Pancreas (tissue), 10 donors: ENCODE measurements around the gene RAB40C. TPM values are rescaled to one million over a fixed set of nuclear protein-coding genes. Genes with fewer than 3 reads are reported as not detected.
A peak's percentile ranks its signal among the peaks of the same experiment; 100 is the strongest.

Experiments used
- ATAC-seq, 4 donors: fragments of 200-7000 bp; cut with Tn5 transposase; one replicate each; pipeline versions ENCODE4 v1.8.0 to v1.9.1; 2020; ENCODE audit warnings: mild to moderate bottlenecking in 4 of 4, moderate library complexity in 4 of 4
- DNase-seq, 6 donors: peaks; one replicate each; pipeline ENCODE4 v3.0.0-alpha.2; 2020
- FAIRE-seq: peaks from 2 replicates; lab custom pipeline; 2012; peaks lifted over from hg19 to GRCh38; lab: Jason Lieb, UNC
- H3K27ac ChIP-seq, 4 donors: fragments of 200-600 bp; sonication (generic); 1 replicate in 3 of 4; 2 replicates in 1 of 4; pipeline versions ENCODE4 v1.5.0 to v1.8.0; 2020
- H3K27me3 ChIP-seq, 4 donors: fragments of 200-600 bp; one replicate each; pipeline ENCODE4 v1.8.0; 2021
- H3K36me3 ChIP-seq, 3 donors: fragments of 200-600 bp; sonication (generic) in 1 of 3; one replicate each; pipeline versions ENCODE4 v1.5.0 to v1.8.0; 2020 to 2021
- H3K4me1 ChIP-seq, 3 donors: fragments of 200-600 bp; one replicate each; pipeline ENCODE4 v1.8.0; 2021
- H3K4me3 ChIP-seq, 4 donors: fragments of 200-600 bp; sonication (generic) in 2 of 4; one replicate each; pipeline versions ENCODE4 v1.5.0 to v1.8.0; 2020 to 2021
- H3K9me3 ChIP-seq, 4 donors: fragments of 200-600 bp; one replicate each; pipeline ENCODE4 v1.8.0; 2021
- WGBS, 2 donors: extraction: QIAGEN DNeasy Blood & Tissue Kit; methylation state at CpG; one replicate each; pipeline ENCODE4 v1.1.7; 2013; 5-methylcytosine and 5-hydroxymethylcytosine counted together
- intact Hi-C, 3 donors: fragments of 100-400 bp; cut with DNase I; formaldehyde crosslinking; loops; one replicate each; pipeline versions ENCODE4 v1.11.1 to v1.14.2; 2022
- polyA plus RNA-seq, 2 donors: library from polyadenylated mRNA; stranded (reverse); fragments of 200-250 nt; gene quantifications; one replicate each; pipeline ENCODE4 v1.2.3, GENCODE V29; 2013
- total RNA-seq, 6 donors: library from RNA; stranded (reverse); fragmentation: NEBNext Ultra II Directional in 4 of 6; extraction: Animal tissue kit (Norgen Biotek cat#: 25700) in 4 of 6; gene quantifications; one replicate each; pipeline versions ENCODE4 v1.2.1 to v1.2.4, GENCODE V29; 2021 to 2023
- TF ChIP-seq, protein P1 (sequence below), 4 donors: fragments of 200-600 bp; sonication (generic) in 3 of 4; IDR thresholded peaks; one replicate each; pipeline versions ENCODE4 v1.5.0 to v1.8.0; 2021; ENCODE audit warnings: antibody characterized with exemption in 4 of 4
- donor health status: healthy with polysubstance abuse.
- donor health status: DM: no; HTN: no; CAD: no; lungs with moderate emphysema.
- donor health status: DM: no; HTN: no; CAD: no.
- donor health status: control.
- donor health status: control.
- donor health status: Bipolar disorder and iron deficiency.
- donor health status: DM: yes; HTN: yes; CAD: no.
- donor health status: DM: no; HTN: no; CAD: no.
- donor health status: DM: no; HTN: no; CAD: no.
- donor health status: DM: yes; HTN: yes; CAD: no.

The RAB40C gene
- total and polyA plus RNA-seq, 8 donors = 19.4 to 71.4 (median 33.8) TPM

- 20 to 25% methylated on average over 23 to 24 of the region's 24 CpGs for WGBS, 2 donors
- peak overlapping the region; percentile 74 to 91 (median 86) for H3K27ac ChIP-seq
- peak; percentile 57 to 76 (median 70) for ATAC-seq
Observed at GRCh38 chr16:648071-648780, 58.4 kb downstream of the RAB40C start.

DNA sequence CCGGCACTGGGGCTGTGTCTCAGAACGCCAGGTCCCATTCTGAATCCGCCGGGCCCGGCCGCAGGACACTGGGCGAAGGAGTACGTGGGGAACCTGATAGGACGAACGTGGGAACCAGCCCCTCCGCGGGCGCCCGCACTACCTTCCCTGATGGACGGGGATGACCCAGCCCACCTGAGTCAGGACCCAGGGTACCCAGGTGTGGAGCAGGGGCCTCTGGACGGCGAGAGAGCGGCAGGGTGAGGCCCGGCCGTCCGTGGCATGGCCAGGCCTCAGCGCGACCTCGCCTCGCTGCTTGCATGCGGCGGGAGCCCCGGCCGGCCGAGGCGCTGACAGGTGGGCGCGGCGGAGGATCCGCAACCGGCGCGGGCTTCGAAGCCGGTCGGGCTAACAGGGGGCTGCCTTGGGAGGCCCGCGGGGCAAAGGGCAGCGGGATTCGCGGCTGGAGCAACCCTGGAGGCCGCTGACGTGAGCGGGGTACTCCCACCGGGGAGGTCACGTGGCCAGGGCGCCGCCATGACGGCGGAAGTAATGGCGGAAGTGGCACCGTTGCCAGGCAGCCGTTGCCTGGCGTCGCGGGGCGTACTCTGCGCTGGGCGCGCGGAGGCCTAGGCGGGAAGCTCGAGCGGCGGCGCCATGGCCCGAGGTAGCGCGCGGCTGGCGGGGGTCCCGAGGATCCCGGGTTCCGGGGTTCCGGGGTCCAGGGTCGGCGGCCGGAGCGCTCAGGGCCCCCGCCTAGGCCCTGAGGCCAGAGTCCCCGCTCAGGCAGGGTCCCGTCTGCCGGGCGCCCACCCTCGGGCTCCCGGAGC is 59.1 kb downstream of the RAB40C start, which contains the start of gene WDR90:
TSS of gene WDR90 (plus strand) at position 585 of the 809 bp plus-strand sequence. CDS start at position 637, 52 bp downstream.
- TF ChIP-seq, protein P1, sequence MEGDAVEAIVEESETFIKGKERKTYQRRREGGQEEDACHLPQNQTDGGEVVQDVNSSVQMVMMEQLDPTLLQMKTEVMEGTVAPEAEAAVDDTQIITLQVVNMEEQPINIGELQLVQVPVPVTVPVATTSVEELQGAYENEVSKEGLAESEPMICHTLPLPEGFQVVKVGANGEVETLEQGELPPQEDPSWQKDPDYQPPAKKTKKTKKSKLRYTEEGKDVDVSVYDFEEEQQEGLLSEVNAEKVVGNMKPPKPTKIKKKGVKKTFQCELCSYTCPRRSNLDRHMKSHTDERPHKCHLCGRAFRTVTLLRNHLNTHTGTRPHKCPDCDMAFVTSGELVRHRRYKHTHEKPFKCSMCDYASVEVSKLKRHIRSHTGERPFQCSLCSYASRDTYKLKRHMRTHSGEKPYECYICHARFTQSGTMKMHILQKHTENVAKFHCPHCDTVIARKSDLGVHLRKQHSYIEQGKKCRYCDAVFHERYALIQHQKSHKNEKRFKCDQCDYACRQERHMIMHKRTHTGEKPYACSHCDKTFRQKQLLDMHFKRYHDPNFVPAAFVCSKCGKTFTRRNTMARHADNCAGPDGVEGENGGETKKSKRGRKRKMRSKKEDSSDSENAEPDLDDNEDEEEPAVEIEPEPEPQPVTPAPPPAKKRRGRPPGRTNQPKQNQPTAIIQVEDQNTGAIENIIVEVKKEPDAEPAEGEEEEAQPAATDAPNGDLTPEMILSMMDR (IDR thresholded peaks at IDR 0.05) = no peak
- DNase-seq = peak; percentile 87 to 96 (median 92)
- H3K27me3 ChIP-seq = no peaks in the 10 kb centered on the region
- ATAC-seq = peak; percentile 85 to 92 (median 88)
- WGBS, 2 donors = 3 to 4% methylated on average over 83 to 91 of the region's 91 CpGs
- peaks cover 18 to 29% (median 27%) of the 10 kb centered on the region in 3 donors for H3K4me1 ChIP-seq
- intact Hi-C loops = no loop called here
- no peaks in the 10 kb centered on the region for H3K9me3 ChIP-seq
- H3K27ac ChIP-seq = peak within 1 kb of the TSS; percentile 74 to 91 (median 86)
- no peak for FAIRE-seq
- H3K36me3 ChIP-seq = peaks cover 0 to 12% (median 0%) of the 10 kb centered on the region in 3 donors
- H3K4me3 ChIP-seq = peak within 1 kb of the TSS; percentile 59 to 86 (median 70)

More at GRCh38 chr16:648071-648780, 58.4 kb downstream of the RAB40C start:
- FAIRE-seq = no peak
- TF ChIP-seq, protein P1 (IDR thresholded peaks at IDR 0.05) = peak in 3 of 4 donors; percentile 23 to 46 (median 30)
- intact Hi-C loops = no loop called here
- peaks cover 0 to 4% (median 0%) of the 10 kb centered on the region in 3 donors for H3K36me3 ChIP-seq
- H3K9me3 ChIP-seq = no peaks in the 10 kb centered on the region
- peak overlapping the region; percentile 59 to 86 (median 70) for H3K4me3 ChIP-seq
- peak; percentile 85 to 91 (median 86) for DNase-seq
- peaks cover 23 to 30% (median 29%) of the 10 kb centered on the region in 3 donors for H3K4me1 ChIP-seq
- H3K27me3 ChIP-seq = no peaks in the 10 kb centered on the region

GRCh38 chr16:649631-650030 is 59.8 kb downstream of the RAB40C start:
- DNase-seq = peak in 1 of 6 donors; percentile 77
- TF ChIP-seq, protein P1 (IDR thresholded peaks at IDR 0.05) = no peak
- H3K4me3 ChIP-seq = peak overlapping the region; percentile 59 to 86 (median 70)
- H3K27me3 ChIP-seq = no peaks in the 10 kb centered on the region
- peaks cover 18 to 29% (median 27%) of the 10 kb centered on the region in 3 donors for H3K4me1 ChIP-seq
- intact Hi-C loops = loop anchor here in 1 of 3 donors (10.0 kb wide), 1 partner anchor 265 kb away; the partner anchor contains the start of gene PGAP6
- no peak for FAIRE-seq
- peak in 2 of 4 donors; percentile 0 to 1 for ATAC-seq
- peaks cover 0 to 12% (median 0%) of the 10 kb centered on the region in 3 donors for H3K36me3 ChIP-seq
- H3K27ac ChIP-seq = peak overlapping the region in 2 of 4 donors; percentile 74 to 91
- no peaks in the 10 kb centered on the region for H3K9me3 ChIP-seq
- 4 to 5% methylated on average over 43 to 44 of the region's 44 CpGs for WGBS, 2 donors

DNA sequence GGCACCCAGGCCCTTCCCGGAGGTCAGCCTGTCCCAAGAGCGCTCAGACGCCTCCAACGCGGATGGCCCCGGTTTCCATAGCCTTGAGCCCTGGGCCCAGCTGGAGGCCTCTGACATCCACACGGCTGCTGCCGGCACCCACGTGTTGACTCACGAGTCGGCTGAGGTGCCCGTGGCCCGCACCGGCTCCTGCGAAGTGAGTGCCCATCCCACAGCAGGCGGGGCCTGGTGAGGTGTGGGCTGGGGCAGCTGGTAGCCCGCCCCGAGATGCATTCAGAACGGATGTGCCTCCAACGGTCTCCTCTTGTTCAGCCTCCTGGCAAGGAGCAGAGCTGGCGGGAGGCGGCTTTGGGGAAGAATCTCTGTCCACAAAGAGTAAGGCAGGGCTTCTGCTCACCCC is 62.0 kb downstream of the RAB40C start:
- H3K9me3 ChIP-seq = no peaks in the 10 kb centered on the region
- FAIRE-seq (no peak), DNase-seq (peak in 1 of 6 donors; percentile 81), ATAC-seq (no peak)
- no peak overlapping the region for H3K4me3 ChIP-seq
- intact Hi-C loops = loop anchor here in 1 of 3 donors (10.0 kb wide), 1 partner anchor 267 kb away; the partner anchor contains the start of gene PGAP6
- peaks cover 0 to 12% (median 0%) of the 10 kb centered on the region in 3 donors for H3K36me3 ChIP-seq
- H3K27ac ChIP-seq = no peak overlapping the region
- WGBS, 2 donors = 92 to 95% methylated on average over 22 of the region's 22 CpGs
- H3K4me1 ChIP-seq = peaks cover 12 to 21% (median 20%) of the 10 kb centered on the region in 3 donors
- TF ChIP-seq, protein P1 (IDR thresholded peaks at IDR 0.05) = no peak
- no peaks in the 10 kb centered on the region for H3K27me3 ChIP-seq
